HEK293 (cell line): ENCODE measurements around the gene CDHR5.

Experiments used
- CTCF ChIA-PET: fragments of 350-600 bp; formaldehyde crosslinking; extraction: SDS; loops from one replicate; lab custom pipeline; 2021; ENCODE audit warnings: antibody characterized with exemption; lab: Yijun Ruan, JAX
- POLR2A ChIA-PET: fragments of 300-600 bp; formaldehyde crosslinking; extraction: SDS; loops from one replicate; lab custom pipeline; 2020; ENCODE audit warnings: antibody characterized with exemption, inconsistent platforms; lab: Yijun Ruan, JAX
- H3K27ac ChIP-seq: fragments of 200-500 bp; sonication (Bioruptor generic); 2 replicates; pipeline ENCODE4 v1.5.1; 2014; ENCODE audit warnings: low read depth, low read length, control low read depth, inconsistent platforms; ENCODE audit errors: extremely low read depth
- H3K36me3 ChIP-seq, 2 experiments: fragments of 200-500 bp in 1 of 2; sonication (Bioruptor generic) in 1 of 2; 1 replicate in 1 of 2; 2 replicates in 1 of 2; pipeline ENCODE4 v1.5.1; 2014 to 2017; ENCODE audit warnings: inconsistent platforms in 2 of 2, low read length in 2 of 2; ENCODE audit not compliant: control insufficient read depth in 2 of 2, insufficient read depth in 1 of 2
- H3K4me1 ChIP-seq: fragments of 200-500 bp; sonication (Bioruptor generic); 2 replicates; pipeline ENCODE4 v1.5.1; 2014; ENCODE audit warnings: mild to moderate bottlenecking, low read length, inconsistent platforms; ENCODE audit not compliant: control insufficient read depth, insufficient read depth
- H3K4me3 ChIP-seq: 2 replicates; pipeline ENCODE4 v1.5.1; 2011; ENCODE audit warnings: low read depth, mild to moderate bottlenecking, control low read depth, low read length, moderate library complexity
- H3K9me3 ChIP-seq: fragments of 200-500 bp; sonication (Bioruptor generic); 2 replicates; pipeline ENCODE4 v1.5.1; 2014; ENCODE audit warnings: low read depth, low read length, inconsistent platforms; ENCODE audit not compliant: control insufficient read depth, insufficient read depth
- GFI1B ChIP-seq: fragments of 450-650 bp; formaldehyde crosslinking; IDR thresholded peaks from 2 replicates; pipeline ENCODE4 v1.5.1; 2016; ENCODE audit warnings: missing biosample characterization, missing genetic modification characterization
- MZF1 ChIP-seq: fragments of 450-650 bp; formaldehyde crosslinking; IDR thresholded peaks from 2 replicates; pipeline ENCODE4 v1.5.1; 2017; ENCODE audit warnings: missing biosample characterization, missing genetic modification characterization, borderline replicate concordance
- ZBTB7A ChIP-seq: fragments of 450-650 bp; formaldehyde crosslinking; IDR thresholded peaks from 2 replicates; pipeline ENCODE4 v1.5.1; 2016; ENCODE audit warnings: low read depth, missing biosample characterization, missing genetic modification characterization
- ZEB2 ChIP-seq: fragments of 450-650 bp; formaldehyde crosslinking; IDR thresholded peaks from 2 replicates; pipeline ENCODE4 v1.5.1; 2016; ENCODE audit warnings: missing biosample characterization, missing genetic modification characterization
- ZFP3 ChIP-seq: fragments of 450-650 bp; formaldehyde crosslinking; IDR thresholded peaks from 2 replicates; pipeline ENCODE4 v1.5.1; 2016; ENCODE audit warnings: low read depth, missing biosample characterization, missing genetic modification characterization
- ZNF121 ChIP-seq: fragments of 450-650 bp; formaldehyde crosslinking; IDR thresholded peaks from 2 replicates; pipeline ENCODE4 v1.5.1; 2016; ENCODE audit warnings: missing biosample characterization, missing genetic modification characterization
- ZNF155 ChIP-seq: fragments of 450-650 bp; formaldehyde crosslinking; IDR thresholded peaks from 2 replicates; pipeline ENCODE4 v1.5.1; 2016; ENCODE audit warnings: missing biosample characterization, missing genetic modification characterization
- ZNF221 ChIP-seq: fragments of 450-650 bp; formaldehyde crosslinking; IDR thresholded peaks from 2 replicates; pipeline ENCODE4 v1.5.1; 2017; ENCODE audit warnings: missing biosample characterization, missing genetic modification characterization, borderline replicate concordance
- ZNF223 ChIP-seq: fragments of 450-650 bp; formaldehyde crosslinking; IDR thresholded peaks from 2 replicates; pipeline ENCODE4 v1.5.1; 2016; ENCODE audit warnings: missing biosample characterization, missing genetic modification characterization
- ZNF324 ChIP-seq: fragments of 450-650 bp; formaldehyde crosslinking; IDR thresholded peaks from 2 replicates; pipeline ENCODE4 v1.5.1; 2016; ENCODE audit warnings: missing biosample characterization, missing genetic modification characterization
- ZNF514 ChIP-seq: fragments of 450-650 bp; formaldehyde crosslinking; IDR thresholded peaks from 2 replicates; pipeline ENCODE4 v1.5.1; 2016; ENCODE audit warnings: missing biosample characterization, missing genetic modification characterization
- ZNF529 ChIP-seq: fragments of 450-650 bp; formaldehyde crosslinking; IDR thresholded peaks from 2 replicates; pipeline ENCODE4 v1.5.1; 2017; ENCODE audit warnings: missing genetic modification characterization, missing biosample characterization; ENCODE audit not compliant: insufficient replicate concordance
- ZNF747 ChIP-seq: fragments of 450-650 bp; formaldehyde crosslinking; IDR thresholded peaks from 2 replicates; pipeline ENCODE4 v1.5.1; 2016; ENCODE audit warnings: missing biosample characterization, missing genetic modification characterization
- ZNF768 ChIP-seq: fragments of 450-650 bp; formaldehyde crosslinking; IDR thresholded peaks from 2 replicates; pipeline ENCODE4 v1.5.1; 2018; ENCODE audit warnings: missing biosample characterization, mild to moderate bottlenecking, missing genetic modification characterization
- ZNF792 ChIP-seq: fragments of 450-650 bp; formaldehyde crosslinking; IDR thresholded peaks from 2 replicates; pipeline ENCODE4 v1.5.1; 2016; ENCODE audit warnings: missing biosample characterization, missing genetic modification characterization
- ZSCAN30 ChIP-seq: fragments of 450-650 bp; IDR thresholded peaks from 2 replicates; pipeline ENCODE4 v1.5.1; 2018; ENCODE audit warnings: missing biosample characterization, mild to moderate bottlenecking, missing genetic modification characterization, moderate library complexity
- ZXDB ChIP-seq: fragments of 450-650 bp; formaldehyde crosslinking; IDR thresholded peaks from 2 replicates; pipeline ENCODE4 v1.5.1; 2016; ENCODE audit warnings: missing biosample characterization, missing genetic modification characterization
- TF ChIP-seq, protein P1 (sequence below): fragments of 450-650 bp; IDR thresholded peaks from 2 replicates; pipeline ENCODE4 v1.5.1; 2018; ENCODE audit warnings: missing biosample characterization, mild to moderate bottlenecking, missing genetic modification characterization
- TF ChIP-seq, protein P2 (sequence below): fragments of 450-650 bp; formaldehyde crosslinking; IDR thresholded peaks from 2 replicates; pipeline ENCODE4 v1.5.1; 2016; ENCODE audit warnings: missing biosample characterization, missing genetic modification characterization
- TF ChIP-seq, protein P3 (sequence below): fragments of 450-650 bp; formaldehyde crosslinking; IDR thresholded peaks from 2 replicates; pipeline ENCODE4 v1.5.1; 2016; ENCODE audit warnings: missing biosample characterization, missing genetic modification characterization

Gene CDHR5

DNA sequence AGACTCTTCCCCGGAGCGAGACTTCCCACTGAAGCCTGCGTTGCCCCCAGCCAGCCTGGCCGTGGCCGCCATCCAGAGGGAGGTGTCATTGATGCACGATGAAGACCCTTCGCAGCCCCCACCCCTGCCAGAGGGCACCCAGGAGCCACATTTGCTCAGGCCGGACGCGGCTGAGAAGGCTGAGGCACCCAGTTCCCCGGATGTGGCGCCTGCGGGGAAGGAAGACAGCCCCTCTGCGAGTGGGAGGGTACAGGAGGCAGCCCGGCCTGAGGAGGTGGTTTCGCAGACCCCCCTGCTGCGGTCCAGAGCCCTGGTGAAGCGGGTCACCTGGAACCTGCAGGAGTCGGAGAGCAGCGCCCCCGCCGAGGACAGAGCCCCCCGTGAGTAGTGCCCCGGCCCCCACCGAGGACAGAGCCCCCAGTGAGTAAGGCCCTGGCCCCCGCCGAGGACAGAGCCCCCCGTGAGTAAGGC lies 15.4 kb downstream of the CDHR5 start:
- H3K9me3 ChIP-seq: no peaks in the 10 kb centered on the region
- no peaks in the 10 kb centered on the region for H3K4me1 ChIP-seq
- TF ChIP-seq ZEB2 (tag by site-specific recombination): no peak
- TF ChIP-seq ZSCAN30 (tag by site-specific recombination): no peak
- TF ChIP-seq ZNF121: no peak
- no peak for TF ChIP-seq ZNF223 (tag by site-specific recombination)
- TF ChIP-seq ZBTB7A (tag by site-specific recombination): no peak
- no peak for TF ChIP-seq ZXDB (tag by site-specific recombination)
- TF ChIP-seq ZNF221 (tag by site-specific recombination): no peak
- ChIA-PET POLR2A (no interaction called here), CTCF (no interaction called here)
- no peak overlapping the region for H3K27ac ChIP-seq
- no peak overlapping the region for H3K4me3 ChIP-seq
- peaks cover 0 to 97% of the 10 kb centered on the region in 2 experiments; a peak in 2 of 3 replicates for H3K36me3 ChIP-seq

DNA sequence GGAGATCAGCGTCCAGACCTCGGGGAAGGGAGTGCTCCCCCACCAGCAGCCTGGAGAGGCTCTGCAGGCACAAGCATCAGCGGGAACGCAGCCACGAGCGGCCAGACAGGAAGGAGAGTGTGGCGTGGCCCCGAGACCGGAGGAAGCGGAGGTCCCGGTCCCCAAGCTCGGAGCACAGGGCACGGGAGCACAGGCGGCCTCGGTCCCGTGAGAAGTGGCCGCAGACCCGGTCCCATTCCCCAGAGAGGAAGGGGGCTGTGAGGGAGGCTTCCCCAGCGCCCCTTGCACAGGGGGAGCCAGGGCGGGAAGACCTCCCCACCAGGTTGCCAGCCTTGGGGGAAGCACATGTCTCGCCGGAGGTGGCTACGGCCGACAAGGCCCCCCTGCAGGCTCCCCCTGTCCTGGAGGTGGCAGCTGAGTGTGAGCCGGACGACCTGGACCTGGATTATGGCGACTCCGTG lies 15.9 kb downstream of the CDHR5 start:
- Histone ChIP-seq H3K36me3 (peaks cover 0 to 97% of the 10 kb centered on the region in 2 experiments; a peak in 2 of 3 replicates), H3K27ac (no peak overlapping the region), H3K4me3 (no peak overlapping the region), H3K9me3 (no peaks in the 10 kb centered on the region), H3K4me1 (no peaks in the 10 kb centered on the region)
- ChIA-PET POLR2A (no interaction called here), CTCF (no interaction called here)
- TF ChIP-seq ZNF768 (tag by site-specific recombination) (no peak), MZF1 (tag by site-specific recombination) (no peak), ZNF747 (tag by site-specific recombination) (no peak), GFI1B (tag by site-specific recombination) (no peak), ZNF792 (tag by site-specific recombination) (no peak), ZNF514 (tag by site-specific recombination) (no peak), ZNF324 (no peak), ZNF529 (no peak), ZNF155 (tag by site-specific recombination) (no peak), ZFP3 (no peak)
- TF ChIP-seq, protein P1, sequence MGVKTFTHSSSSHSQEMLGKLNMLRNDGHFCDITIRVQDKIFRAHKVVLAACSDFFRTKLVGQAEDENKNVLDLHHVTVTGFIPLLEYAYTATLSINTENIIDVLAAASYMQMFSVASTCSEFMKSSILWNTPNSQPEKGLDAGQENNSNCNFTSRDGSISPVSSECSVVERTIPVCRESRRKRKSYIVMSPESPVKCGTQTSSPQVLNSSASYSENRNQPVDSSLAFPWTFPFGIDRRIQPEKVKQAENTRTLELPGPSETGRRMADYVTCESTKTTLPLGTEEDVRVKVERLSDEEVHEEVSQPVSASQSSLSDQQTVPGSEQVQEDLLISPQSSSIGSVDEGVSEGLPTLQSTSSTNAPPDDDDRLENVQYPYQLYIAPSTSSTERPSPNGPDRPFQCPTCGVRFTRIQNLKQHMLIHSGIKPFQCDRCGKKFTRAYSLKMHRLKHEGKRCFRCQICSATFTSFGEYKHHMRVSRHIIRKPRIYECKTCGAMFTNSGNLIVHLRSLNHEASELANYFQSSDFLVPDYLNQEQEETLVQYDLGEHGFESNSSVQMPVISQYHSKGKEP: no peak
- TF ChIP-seq, protein P2, sequence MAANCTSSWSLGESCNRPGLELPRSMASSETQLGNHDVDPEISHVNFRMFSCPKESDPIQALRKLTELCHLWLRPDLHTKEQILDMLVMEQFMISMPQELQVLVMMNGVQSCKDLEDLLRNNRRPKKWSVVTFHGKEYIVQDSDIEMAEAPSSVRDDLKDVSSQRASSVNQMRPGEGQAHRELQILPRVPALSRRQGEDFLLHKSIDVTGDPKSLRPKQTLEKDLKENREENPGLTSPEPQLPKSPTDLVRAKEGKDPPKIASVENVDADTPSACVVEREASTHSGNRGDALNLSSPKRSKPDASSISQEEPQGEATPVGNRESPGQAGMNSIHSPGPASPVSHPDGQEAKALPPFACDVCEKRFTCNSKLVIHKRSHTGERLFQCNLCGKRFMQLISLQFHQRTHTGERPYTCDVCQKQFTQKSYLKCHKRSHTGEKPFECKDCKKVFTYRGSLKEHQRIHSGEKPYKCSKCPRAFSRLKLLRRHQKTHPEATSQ (tag by site-specific recombination): no peak
- TF ChIP-seq, protein P3, sequence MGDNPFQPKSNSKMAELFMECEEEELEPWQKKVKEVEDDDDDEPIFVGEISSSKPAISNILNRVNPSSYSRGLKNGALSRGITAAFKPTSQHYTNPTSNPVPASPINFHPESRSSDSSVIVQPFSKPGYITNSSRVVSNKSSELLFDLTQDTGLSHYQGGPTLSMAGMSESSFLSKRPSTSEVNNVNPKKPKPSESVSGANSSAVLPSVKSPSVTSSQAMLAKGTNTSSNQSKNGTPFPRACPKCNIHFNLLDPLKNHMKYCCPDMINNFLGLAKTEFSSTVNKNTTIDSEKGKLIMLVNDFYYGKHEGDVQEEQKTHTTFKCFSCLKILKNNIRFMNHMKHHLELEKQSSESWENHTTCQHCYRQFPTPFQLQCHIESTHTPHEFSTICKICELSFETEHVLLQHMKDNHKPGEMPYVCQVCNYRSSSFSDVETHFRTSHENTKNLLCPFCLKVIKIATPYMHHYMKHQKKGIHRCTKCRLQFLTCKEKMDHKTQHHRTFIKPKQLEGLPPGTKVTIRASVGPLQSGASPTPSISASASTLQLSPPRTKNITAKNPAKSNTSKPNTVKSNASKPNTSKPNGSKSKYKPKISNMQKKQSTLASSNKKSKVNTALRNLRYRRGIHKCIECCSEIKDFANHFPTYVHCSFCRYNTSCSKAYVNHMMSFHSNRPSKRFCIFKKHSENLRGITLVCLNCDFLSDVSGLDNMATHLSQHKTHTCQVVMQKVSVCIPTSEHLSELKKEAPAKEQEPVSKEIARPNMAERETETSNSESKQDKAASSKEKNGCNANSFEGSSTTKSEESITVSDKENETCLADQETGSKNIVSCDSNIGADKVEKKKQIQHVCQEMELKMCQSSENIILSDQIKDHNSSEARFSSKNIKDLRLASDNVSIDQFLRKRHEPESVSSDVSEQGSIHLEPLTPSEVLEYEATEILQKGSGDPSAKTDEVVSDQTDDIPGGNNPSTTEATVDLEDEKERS: no peak
